Left ventricle myocardium inferior (tissue), 1 donor: ENCODE measurements around the gene GAS7. TPM values are rescaled to one million over a fixed set of nuclear protein-coding genes. Genes with fewer than 3 reads are reported as not detected.
A peak's percentile ranks its signal among the peaks of the same experiment; 100 is the strongest.

Experiments
- DNase-seq: peaks from one replicate; pipeline ENCODE4 v3.0.0-alpha.2; 2020
- H3K27ac ChIP-seq: fragments of 200-600 bp; replicated peaks from 2 replicates; pipeline ENCODE4 v1.8.0; 2021
- H3K27me3 ChIP-seq: fragments of 200-600 bp; 2 replicates; pipeline ENCODE4 v1.8.0; 2021; ENCODE audit warnings: low read depth
- H3K36me3 ChIP-seq: fragments of 200-600 bp; 2 replicates; pipeline ENCODE4 v1.8.0; 2021
- H3K4me1 ChIP-seq: fragments of 200-600 bp; 2 replicates; pipeline ENCODE4 v1.8.0; 2021
- H3K4me3 ChIP-seq: fragments of 200-600 bp; 2 replicates; pipeline ENCODE4 v1.8.0; 2021; ENCODE audit warnings: mild to moderate bottlenecking, moderate library complexity
- H3K9me3 ChIP-seq: fragments of 200-600 bp; replicated peaks from 2 replicates; pipeline ENCODE4 v1.8.0; 2021
- intact Hi-C: fragments of 100-400 bp; cut with micrococcal nuclease; formaldehyde crosslinking; loops from one replicate; pipeline ENCODE4 v1.11.0; 2022
- total RNA-seq: library from RNA; stranded (reverse); fragmentation: NEBNext Ultra II Directional; extraction: Animal tissue kit (Norgen Biotek cat#: 25700); gene quantifications from one replicate; pipeline ENCODE4 v1.2.1, GENCODE V29; 2021
- TF ChIP-seq, protein P1 (sequence below): fragments of 200-600 bp; IDR thresholded peaks from 2 replicates; pipeline ENCODE4 v1.8.0; 2021; ENCODE audit warnings: antibody characterized with exemption, mild to moderate bottlenecking, borderline replicate concordance
- donor health status: DM: no; HTN: yes; CAD: no; lungs with severe emphysema.

The GAS7 gene
- total RNA-seq, 1 donor from 2014 or later = 87.6 TPM

DNA sequence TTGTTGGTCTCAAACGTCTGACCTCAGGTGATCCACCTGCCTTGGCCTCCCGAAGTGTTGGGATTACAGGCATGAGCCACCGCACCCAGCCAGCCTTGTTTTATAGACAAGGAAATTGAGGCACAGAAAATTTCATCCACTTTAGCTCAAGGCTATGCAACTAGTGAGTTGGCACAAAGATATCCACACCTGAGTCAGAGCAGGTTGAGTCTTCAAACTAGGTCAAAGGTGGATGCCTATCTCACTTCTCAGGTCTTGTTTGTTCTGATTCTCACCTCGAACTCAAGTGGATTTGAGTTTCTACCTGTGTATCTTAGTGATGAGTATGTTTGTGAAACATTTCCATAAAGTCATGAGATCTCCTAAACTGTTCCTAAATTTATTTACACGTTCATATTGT is 35.6 kb upstream of the GAS7 start:
- no peak overlapping the region for H3K27ac ChIP-seq

DNA sequence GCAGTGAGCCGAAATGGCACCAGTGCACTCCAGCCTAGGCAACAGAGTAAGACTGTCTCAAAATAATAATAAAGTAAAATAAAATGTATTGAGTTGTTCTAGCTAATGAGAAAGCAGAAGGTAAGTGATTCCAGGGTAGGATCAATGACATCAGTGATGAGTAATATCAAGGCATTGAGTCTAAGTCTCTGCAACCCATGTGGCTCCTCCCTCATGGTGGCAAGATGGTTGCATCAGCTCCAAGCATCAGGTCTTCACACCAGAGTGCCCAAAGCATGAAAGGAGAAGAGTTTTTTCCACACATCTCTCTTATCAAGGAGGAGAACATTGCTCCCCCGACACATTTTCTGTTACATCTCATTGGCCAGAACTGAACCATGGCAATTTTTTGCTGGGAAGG is 34.8 kb upstream of the GAS7 start:
- Histone ChIP-seq H3K9me3 (peaks cover 8% of the 10 kb centered on the region), H3K27ac (no peak overlapping the region), H3K4me3 (no peak overlapping the region), H3K4me1 (no peaks in the 10 kb centered on the region), H3K36me3 (no peaks in the 10 kb centered on the region), H3K27me3 (no peaks in the 10 kb centered on the region)
- intact Hi-C loops = no loop called here
- DNase-seq = no peak
- TF ChIP-seq, protein P1, sequence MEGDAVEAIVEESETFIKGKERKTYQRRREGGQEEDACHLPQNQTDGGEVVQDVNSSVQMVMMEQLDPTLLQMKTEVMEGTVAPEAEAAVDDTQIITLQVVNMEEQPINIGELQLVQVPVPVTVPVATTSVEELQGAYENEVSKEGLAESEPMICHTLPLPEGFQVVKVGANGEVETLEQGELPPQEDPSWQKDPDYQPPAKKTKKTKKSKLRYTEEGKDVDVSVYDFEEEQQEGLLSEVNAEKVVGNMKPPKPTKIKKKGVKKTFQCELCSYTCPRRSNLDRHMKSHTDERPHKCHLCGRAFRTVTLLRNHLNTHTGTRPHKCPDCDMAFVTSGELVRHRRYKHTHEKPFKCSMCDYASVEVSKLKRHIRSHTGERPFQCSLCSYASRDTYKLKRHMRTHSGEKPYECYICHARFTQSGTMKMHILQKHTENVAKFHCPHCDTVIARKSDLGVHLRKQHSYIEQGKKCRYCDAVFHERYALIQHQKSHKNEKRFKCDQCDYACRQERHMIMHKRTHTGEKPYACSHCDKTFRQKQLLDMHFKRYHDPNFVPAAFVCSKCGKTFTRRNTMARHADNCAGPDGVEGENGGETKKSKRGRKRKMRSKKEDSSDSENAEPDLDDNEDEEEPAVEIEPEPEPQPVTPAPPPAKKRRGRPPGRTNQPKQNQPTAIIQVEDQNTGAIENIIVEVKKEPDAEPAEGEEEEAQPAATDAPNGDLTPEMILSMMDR = no peak

More for the DNA sequence above, 35.6 kb upstream of the GAS7 start:
- TF ChIP-seq, protein P1 = no peak
- intact Hi-C loops = no loop called here
- H3K4me1 ChIP-seq = no peaks in the 10 kb centered on the region
- no peak for DNase-seq
- H3K9me3 ChIP-seq = peaks cover 8% of the 10 kb centered on the region
- no peaks in the 10 kb centered on the region for H3K36me3 ChIP-seq
- H3K27me3 ChIP-seq = no peaks in the 10 kb centered on the region
- H3K4me3 ChIP-seq = no peak overlapping the region

DNA sequence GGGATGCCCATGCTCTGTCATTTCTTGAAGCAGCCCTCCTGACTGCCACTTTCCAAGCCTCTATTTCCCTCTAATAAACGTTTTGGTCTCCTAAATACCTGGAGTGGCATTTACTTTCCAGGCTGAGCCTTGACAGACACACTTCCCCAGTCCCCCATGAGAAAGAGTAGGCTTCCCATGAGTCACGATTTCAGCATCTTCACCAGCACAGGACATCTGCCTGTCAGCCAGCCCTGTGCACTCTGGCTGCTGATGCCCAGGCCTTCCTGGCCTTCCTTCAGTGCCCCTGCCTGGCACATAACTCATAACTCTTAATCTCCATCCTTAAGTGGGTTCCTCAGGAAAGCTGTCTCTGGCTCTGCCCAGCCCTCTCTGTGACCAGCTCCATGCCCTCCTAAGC is 30.8 kb upstream of the GAS7 start:
- no peaks in the 10 kb centered on the region for H3K27me3 ChIP-seq
- H3K27ac ChIP-seq = no peak overlapping the region
- peaks cover 8% of the 10 kb centered on the region for H3K9me3 ChIP-seq
- no peaks in the 10 kb centered on the region for H3K36me3 ChIP-seq
- H3K4me3 ChIP-seq = no peak overlapping the region
- TF ChIP-seq, protein P1 = no peak
- no peak for DNase-seq
- H3K4me1 ChIP-seq = no peaks in the 10 kb centered on the region
- intact Hi-C loops = no loop called here

DNA sequence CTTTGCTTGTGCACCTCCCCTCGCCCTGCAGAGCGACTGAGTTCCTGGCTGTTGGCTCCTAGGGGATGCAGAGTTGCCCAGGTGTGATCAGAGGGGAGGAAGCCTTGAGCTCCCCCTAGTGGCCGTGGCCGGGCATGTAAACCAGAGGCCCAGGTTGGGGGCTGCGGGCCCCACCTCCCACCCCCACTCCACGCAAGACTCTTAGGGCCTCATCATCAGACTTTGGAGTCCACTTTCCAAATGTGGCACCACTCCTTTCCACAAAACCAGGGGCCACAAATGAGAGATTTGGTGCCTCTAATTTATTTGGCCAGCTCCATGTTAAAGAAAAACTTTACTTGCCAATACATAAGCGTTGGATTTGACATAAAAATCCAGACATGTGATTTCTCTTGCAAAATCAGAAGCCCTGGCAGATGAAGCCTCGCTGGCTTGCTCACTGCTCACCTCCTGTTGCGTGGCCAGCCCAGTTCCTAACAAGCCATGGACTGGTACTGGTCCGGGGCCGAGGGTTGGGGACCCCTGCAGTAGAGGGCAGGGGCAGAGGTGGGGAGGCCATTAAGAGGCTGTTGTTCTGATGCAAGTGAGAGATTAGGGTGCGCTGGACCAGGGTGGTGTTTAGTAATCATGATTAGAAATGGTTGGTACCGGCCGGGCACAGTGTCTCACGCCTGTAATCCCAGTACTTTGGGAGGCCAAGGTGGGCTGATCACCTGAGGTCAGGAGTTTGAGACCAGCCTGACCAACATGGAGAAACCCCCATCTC is 28.7 kb upstream of the GAS7 start:
- intact Hi-C loops = no loop called here
- no peaks in the 10 kb centered on the region for H3K36me3 ChIP-seq
- no peaks in the 10 kb centered on the region for H3K27me3 ChIP-seq
- DNase-seq = peak; percentile 58
- TF ChIP-seq, protein P1 = peak; percentile 82
- no peak overlapping the region for H3K4me3 ChIP-seq
- peaks cover 15% of the 10 kb centered on the region for H3K9me3 ChIP-seq
- H3K27ac ChIP-seq = no peak overlapping the region
- H3K4me1 ChIP-seq = no peaks in the 10 kb centered on the region

DNA sequence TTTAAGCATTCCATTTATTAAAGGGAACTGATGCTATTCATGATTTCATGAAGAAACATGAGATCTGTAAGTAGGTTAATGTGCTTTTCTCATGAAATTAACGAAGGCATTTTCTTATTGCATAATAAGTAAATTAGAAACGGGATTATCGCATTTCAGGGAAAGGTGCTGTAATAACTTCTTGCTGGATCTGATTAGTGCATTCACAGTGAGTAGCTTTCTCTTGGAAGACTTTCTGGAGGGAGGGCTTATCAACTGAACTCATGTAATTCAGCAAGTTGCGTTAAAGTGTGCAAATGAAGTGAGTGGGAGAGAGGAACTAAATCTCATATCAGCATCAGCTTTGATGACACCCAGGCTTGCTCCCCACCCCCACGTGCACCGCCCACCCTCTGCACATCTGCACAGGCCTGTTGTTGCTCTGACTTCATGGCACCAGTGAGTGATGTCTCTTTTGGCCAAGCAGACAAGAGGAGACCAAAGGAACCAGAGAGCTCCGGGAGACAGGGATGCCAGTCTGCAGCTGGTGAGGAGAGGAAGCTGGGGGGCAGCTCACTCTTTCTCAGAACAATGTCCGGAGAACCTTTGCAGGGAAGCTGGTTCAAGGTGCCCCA is 26.3 kb upstream of the GAS7 start:
- Histone ChIP-seq H3K36me3 (no peaks in the 10 kb centered on the region), H3K4me3 (no peak overlapping the region), H3K4me1 (no peaks in the 10 kb centered on the region), H3K27ac (no peak overlapping the region), H3K27me3 (no peaks in the 10 kb centered on the region), H3K9me3 (peaks cover 11% of the 10 kb centered on the region)
- TF ChIP-seq, protein P1 = no peak
- intact Hi-C loops = no loop called here
- DNase-seq = no peak
